Measurements from ENCODE around the gene TNKS2. TPM values are rescaled to one million over a fixed set of nuclear protein-coding genes. Genes with fewer than 3 reads are reported as not detected.
"Not testable (repeated sequence)": the region's sequence is repeated elsewhere in the genome, so short reads cannot be mapped to it uniquely, and the experiment has no call there.

Gene TNKS2
- total RNA-seq, result 13.8 TPM
- long read RNA-seq, full-length matches to known transcripts, result 3 of 6 reads
- long read RNA-seq, partial matches to known transcripts, result 0 of 6 reads
- long read RNA-seq, other reads (novel, unspliced or antisense), result 3 of 6 reads

GRCh38 chr10:91797874-91798648 lies at the start of gene TNKS2:
TSS of gene TNKS2 (plus strand) at chr10:91798426. CDS start at chr10:91798691, 265 bp downstream.
- Histone ChIP-seq H3K36me3 (no peaks in the 10 kb centered on the region), H3K4me1 (peaks cover 64% of the 10 kb centered on the region), H3K27ac (replicated peaks) (peak within 1 kb of the TSS; percentile 97), H3K27me3 (ENCODE audit: low read depth) (no peaks in the 10 kb centered on the region), H3K4me3 (peak within 1 kb of the TSS; percentile 81), H3K9me3 (replicated peaks) (no peaks in the 10 kb centered on the region)
- peak; percentile 95 for DNase-seq
- intact Hi-C loops (cut with micrococcal nuclease), result no loop called here
- no peak for TF ChIP-seq CTCF (IDR thresholded peaks at IDR 0.05; ENCODE audit: borderline replicate concordance)

GRCh38 chr10:91749592-91749991 lies 48.6 kb upstream of the TNKS2 start:
- H3K36me3 ChIP-seq; H3K4me3 ChIP-seq; H3K4me1 ChIP-seq; H3K27ac ChIP-seq (replicated peaks); intact Hi-C loops (cut with micrococcal nuclease); H3K27me3 ChIP-seq (ENCODE audit: low read depth); DNase-seq: not testable (repeated sequence)
- peaks cover 21% of the 10 kb centered on the region for H3K9me3 ChIP-seq (replicated peaks)

GRCh38 chr10:91756286-91756685 lies 41.9 kb upstream of the TNKS2 start:
- no peak for TF ChIP-seq CTCF (IDR thresholded peaks at IDR 0.05; ENCODE audit: borderline replicate concordance)
- H3K27ac ChIP-seq (replicated peaks), result no peak overlapping the region
- DNase-seq, result no peak
- no peak overlapping the region for H3K4me3 ChIP-seq
- no peaks in the 10 kb centered on the region for H3K9me3 ChIP-seq (replicated peaks)
- peaks cover 20% of the 10 kb centered on the region for H3K27me3 ChIP-seq (ENCODE audit: low read depth)
- intact Hi-C loops (cut with micrococcal nuclease), result no loop called here
- H3K4me1 ChIP-seq, result no peaks in the 10 kb centered on the region
- H3K36me3 ChIP-seq, result no peaks in the 10 kb centered on the region

- intact Hi-C loops (cut with micrococcal nuclease), result loop anchor here (2.0 kb wide), 1 partner anchor 154 kb away; no protein-coding TSS in a partner anchor
- DNase-seq, result no peak
- TF ChIP-seq CTCF (IDR thresholded peaks at IDR 0.05; ENCODE audit: borderline replicate concordance), result peak; percentile 70
- Histone ChIP-seq H3K27me3 (ENCODE audit: low read depth) (peaks cover 20% of the 10 kb centered on the region), H3K36me3 (no peaks in the 10 kb centered on the region), H3K4me1 (no peaks in the 10 kb centered on the region), H3K9me3 (replicated peaks) (no peaks in the 10 kb centered on the region), H3K27ac (replicated peaks) (no peak overlapping the region), H3K4me3 (no peak overlapping the region)
Observed at GRCh38 chr10:91758303-91759146, 39.7 kb upstream of the TNKS2 start.

GRCh38 chr10:91759581-91759986 lies 38.6 kb upstream of the TNKS2 start:
- no peaks in the 10 kb centered on the region for H3K36me3 ChIP-seq
- peaks cover 20% of the 10 kb centered on the region for H3K27me3 ChIP-seq (ENCODE audit: low read depth)
- TF ChIP-seq CTCF (IDR thresholded peaks at IDR 0.05; ENCODE audit: borderline replicate concordance), result no peak
- H3K4me1 ChIP-seq, result no peaks in the 10 kb centered on the region
- H3K9me3 ChIP-seq (replicated peaks), result peaks cover 5% of the 10 kb centered on the region
- H3K4me3 ChIP-seq, result no peak overlapping the region
- no peak for DNase-seq
- no peak overlapping the region for H3K27ac ChIP-seq (replicated peaks)
- intact Hi-C loops (cut with micrococcal nuclease), result loop anchor here (2.0 kb wide), 1 partner anchor 153 kb away; no protein-coding TSS in a partner anchor

Measured in left ventricle myocardium inferior (tissue), 1 donor.